ENCODE results near the gene MICA.

DNA sequence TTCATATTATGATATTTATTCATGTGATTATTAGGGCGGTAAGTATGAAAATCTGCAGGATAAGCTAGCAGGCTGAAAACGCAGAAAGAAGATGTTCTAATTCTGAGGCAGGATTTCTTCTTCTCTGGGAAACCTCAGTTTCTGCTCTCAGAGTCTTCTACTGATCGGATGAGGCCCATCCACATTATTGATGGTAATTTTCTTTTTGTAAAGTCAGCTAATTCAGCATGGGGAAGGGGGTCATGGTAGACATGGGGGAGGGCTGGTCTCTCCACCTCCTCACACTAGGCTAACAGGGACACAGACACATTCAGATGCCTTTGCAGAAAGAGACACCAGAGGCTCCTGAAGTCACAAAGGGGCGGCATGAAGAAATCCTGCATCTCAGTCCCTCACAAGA, 21.7 kb upstream of the MICA start:
- TF ChIP-seq NRF1 (IDR thresholded peaks at IDR 0.05; ENCODE audit: low read depth, low read length) (no peak), EZH2phosphoT487 (IDR thresholded peaks at IDR 0.05; ENCODE audit: borderline replicate concordance, low read depth) (no peak), FOSL2 (IDR thresholded peaks at IDR 0.05; ENCODE audit: borderline replicate concordance, low read depth) (no peak), RCOR1 (IDR thresholded peaks at IDR 0.05; ENCODE audit: low read length) (no peak), YY1 (IDR thresholded peaks at IDR 0.05; ENCODE audit: low read depth) (no peak), RAD21 (IDR thresholded peaks at IDR 0.05; ENCODE audit: low read length) (no peak), TEAD4 (IDR thresholded peaks at IDR 0.05; ENCODE audit: borderline replicate concordance, insufficient read depth) (no peak), SMC3 (IDR thresholded peaks at IDR 0.05; ENCODE audit: low read depth, low read length) (no peak)
- TF ChIP-seq, protein P1, sequence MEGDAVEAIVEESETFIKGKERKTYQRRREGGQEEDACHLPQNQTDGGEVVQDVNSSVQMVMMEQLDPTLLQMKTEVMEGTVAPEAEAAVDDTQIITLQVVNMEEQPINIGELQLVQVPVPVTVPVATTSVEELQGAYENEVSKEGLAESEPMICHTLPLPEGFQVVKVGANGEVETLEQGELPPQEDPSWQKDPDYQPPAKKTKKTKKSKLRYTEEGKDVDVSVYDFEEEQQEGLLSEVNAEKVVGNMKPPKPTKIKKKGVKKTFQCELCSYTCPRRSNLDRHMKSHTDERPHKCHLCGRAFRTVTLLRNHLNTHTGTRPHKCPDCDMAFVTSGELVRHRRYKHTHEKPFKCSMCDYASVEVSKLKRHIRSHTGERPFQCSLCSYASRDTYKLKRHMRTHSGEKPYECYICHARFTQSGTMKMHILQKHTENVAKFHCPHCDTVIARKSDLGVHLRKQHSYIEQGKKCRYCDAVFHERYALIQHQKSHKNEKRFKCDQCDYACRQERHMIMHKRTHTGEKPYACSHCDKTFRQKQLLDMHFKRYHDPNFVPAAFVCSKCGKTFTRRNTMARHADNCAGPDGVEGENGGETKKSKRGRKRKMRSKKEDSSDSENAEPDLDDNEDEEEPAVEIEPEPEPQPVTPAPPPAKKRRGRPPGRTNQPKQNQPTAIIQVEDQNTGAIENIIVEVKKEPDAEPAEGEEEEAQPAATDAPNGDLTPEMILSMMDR (IDR thresholded peaks at IDR 0.05), result no peak
- TF ChIP-seq, protein P2, sequence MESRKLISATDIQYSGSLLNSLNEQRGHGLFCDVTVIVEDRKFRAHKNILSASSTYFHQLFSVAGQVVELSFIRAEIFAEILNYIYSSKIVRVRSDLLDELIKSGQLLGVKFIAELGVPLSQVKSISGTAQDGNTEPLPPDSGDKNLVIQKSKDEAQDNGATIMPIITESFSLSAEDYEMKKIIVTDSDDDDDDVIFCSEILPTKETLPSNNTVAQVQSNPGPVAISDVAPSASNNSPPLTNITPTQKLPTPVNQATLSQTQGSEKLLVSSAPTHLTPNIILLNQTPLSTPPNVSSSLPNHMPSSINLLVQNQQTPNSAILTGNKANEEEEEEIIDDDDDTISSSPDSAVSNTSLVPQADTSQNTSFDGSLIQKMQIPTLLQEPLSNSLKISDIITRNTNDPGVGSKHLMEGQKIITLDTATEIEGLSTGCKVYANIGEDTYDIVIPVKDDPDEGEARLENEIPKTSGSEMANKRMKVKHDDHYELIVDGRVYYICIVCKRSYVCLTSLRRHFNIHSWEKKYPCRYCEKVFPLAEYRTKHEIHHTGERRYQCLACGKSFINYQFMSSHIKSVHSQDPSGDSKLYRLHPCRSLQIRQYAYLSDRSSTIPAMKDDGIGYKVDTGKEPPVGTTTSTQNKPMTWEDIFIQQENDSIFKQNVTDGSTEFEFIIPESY (IDR thresholded peaks at IDR 0.05; ENCODE audit: borderline replicate concordance, low read depth), result no peak
- TF ChIP-seq, protein P3, sequence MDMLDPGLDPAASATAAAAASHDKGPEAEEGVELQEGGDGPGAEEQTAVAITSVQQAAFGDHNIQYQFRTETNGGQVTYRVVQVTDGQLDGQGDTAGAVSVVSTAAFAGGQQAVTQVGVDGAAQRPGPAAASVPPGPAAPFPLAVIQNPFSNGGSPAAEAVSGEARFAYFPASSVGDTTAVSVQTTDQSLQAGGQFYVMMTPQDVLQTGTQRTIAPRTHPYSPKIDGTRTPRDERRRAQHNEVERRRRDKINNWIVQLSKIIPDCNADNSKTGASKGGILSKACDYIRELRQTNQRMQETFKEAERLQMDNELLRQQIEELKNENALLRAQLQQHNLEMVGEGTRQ (IDR thresholded peaks at IDR 0.05; ENCODE audit: borderline replicate concordance, low read depth, low read length), result no peak
- TF ChIP-seq, protein P4, sequence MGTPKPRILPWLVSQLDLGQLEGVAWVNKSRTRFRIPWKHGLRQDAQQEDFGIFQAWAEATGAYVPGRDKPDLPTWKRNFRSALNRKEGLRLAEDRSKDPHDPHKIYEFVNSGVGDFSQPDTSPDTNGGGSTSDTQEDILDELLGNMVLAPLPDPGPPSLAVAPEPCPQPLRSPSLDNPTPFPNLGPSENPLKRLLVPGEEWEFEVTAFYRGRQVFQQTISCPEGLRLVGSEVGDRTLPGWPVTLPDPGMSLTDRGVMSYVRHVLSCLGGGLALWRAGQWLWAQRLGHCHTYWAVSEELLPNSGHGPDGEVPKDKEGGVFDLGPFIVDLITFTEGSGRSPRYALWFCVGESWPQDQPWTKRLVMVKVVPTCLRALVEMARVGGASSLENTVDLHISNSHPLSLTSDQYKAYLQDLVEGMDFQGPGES (IDR thresholded peaks at IDR 0.05; ENCODE audit: low read depth, low read length), result no peak
